ENCODE measurements around the gene TRIO. TPM values are rescaled to one million over a fixed set of nuclear protein-coding genes. Genes with fewer than 3 reads are reported as not detected.
A peak's percentile ranks its signal among the peaks of the same experiment; 100 is the strongest.

TRIO gene
- total RNA-seq, 1 donor from 2014 or later, result 170 TPM

DNA sequence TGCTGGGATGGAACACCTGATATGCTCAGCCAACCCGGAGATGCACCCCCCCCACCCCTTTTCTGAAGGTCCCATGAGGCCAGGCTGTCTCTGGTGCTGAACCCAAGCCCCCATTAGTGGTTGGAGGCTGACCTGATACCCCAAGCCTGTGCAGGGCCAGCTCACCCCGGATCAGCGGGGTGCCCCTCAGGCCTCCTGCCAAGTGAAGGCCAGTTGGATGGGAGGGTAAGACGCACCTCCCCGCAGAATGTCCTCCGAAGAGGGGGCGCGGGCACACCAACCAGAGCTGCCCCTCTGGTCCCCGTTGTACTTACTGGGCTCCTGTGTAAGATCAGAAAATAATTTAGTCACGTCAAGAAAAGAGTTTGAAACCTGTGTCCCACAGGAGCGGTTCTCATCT lies 361.7 kb downstream of the TRIO start:
- H3K4me3 ChIP-seq (ENCODE audit: low read depth, low read length), result no peak overlapping the region
- TF ChIP-seq CTCF (conservative IDR thresholded peaks at IDR 0.05; ENCODE audit: low read depth, low read length), result no peak
- no peak for DNase-seq (ENCODE audit: low read depth)

DNA sequence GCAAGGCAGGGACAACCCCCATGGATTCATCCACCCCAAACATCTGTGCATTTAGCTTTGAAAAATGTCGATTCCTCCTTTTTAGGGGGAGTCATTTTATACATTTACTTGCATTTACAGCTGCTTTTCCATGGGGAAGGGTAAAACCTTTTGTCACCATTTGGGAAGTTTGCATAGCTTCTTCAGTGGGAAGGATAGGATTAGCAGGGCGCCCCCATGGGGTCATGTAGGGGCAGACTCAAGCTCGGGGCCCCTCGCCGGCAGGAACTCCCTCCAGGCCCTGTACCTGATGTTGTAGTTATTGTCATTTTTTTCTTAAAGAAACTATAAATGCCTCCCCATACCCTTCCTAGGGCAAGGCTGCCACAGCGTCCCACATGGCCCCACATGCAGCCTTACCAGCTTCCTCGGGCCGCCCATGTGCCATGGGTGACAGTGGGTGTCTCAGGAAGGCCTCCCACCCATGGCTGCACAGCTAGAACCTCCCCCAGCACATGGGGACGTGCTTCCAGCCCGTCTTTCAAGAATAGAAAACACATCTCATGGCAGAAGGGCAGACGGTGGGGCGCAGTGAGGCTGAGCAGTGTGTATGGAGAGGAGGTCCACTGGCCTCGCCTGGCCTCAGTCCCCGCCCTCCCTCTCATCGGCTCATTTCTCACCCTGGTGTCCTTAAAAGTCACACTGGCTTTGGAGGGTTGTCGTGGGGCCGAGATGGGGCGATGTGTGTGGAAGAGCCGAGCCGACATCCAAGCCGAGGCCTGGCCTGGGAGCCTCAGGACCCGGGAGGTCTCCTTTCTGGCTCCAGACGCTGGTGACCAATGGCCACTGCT lies 362.4 kb downstream of the TRIO start:
- no peak for DNase-seq (ENCODE audit: low read depth)
- no peak overlapping the region for H3K4me3 ChIP-seq (ENCODE audit: low read depth, low read length)
- peak; percentile 30 for TF ChIP-seq CTCF (conservative IDR thresholded peaks at IDR 0.05; ENCODE audit: low read depth, low read length)

DNA sequence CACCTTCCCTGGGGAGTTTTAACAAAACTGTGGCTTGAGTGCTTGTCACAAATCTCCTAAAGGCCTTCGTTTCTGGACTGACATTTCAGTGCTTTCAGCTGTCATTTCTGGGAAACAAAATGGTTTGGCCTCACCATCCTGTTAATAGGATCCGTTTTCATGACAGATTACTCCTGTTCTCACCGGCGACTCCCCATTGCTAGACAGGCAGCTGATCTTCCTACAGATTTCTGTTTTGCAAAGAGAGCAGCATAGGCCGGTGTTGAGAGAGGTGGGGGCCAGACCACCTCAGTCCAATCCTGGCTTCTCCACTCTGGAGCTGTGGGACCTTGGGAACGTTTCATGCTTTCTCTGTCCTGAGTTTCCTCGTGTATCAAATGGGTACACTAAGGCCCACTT lies 363.0 kb downstream of the TRIO start:
- no peak overlapping the region for H3K4me3 ChIP-seq (ENCODE audit: low read depth, low read length)
- TF ChIP-seq CTCF (conservative IDR thresholded peaks at IDR 0.05; ENCODE audit: low read depth, low read length), result no peak
- no peak for DNase-seq (ENCODE audit: low read depth)

DNA sequence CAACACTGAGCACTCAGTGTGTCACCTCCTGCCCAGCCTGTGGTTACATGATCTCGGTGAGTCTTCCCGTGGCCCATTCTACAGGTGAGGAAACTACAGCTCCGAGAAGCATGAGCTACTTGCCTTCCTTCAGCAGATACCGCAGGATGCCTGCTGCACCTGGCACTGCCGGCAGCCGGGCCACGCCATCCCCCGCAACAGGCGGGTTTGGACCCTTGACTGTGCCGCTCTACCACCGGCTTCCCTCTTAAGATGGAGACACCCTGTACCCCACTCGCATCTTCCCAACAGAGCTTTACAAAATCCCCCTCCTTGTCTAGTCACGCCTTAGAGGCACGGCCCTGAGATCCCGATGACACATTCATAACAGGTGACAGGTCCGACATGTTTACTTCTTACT lies 363.5 kb downstream of the TRIO start:
- DNase-seq (ENCODE audit: low read depth), result no peak
- no peak for TF ChIP-seq CTCF (conservative IDR thresholded peaks at IDR 0.05; ENCODE audit: low read depth, low read length)
- no peak overlapping the region for H3K4me3 ChIP-seq (ENCODE audit: low read depth, low read length)

GRCh38 chr5:14507156-14507941 lies 364.2 kb downstream of the TRIO start:
- no peak for TF ChIP-seq CTCF (conservative IDR thresholded peaks at IDR 0.05; ENCODE audit: low read depth, low read length)
- H3K4me3 ChIP-seq (ENCODE audit: low read depth, low read length), result no peak overlapping the region

GRCh38 chr5:14508046-14508445 lies 364.9 kb downstream of the TRIO start:
- TF ChIP-seq CTCF (conservative IDR thresholded peaks at IDR 0.05; ENCODE audit: low read depth, low read length), result no peak
- no peak overlapping the region for H3K4me3 ChIP-seq (ENCODE audit: low read depth, low read length)
- DNase-seq (ENCODE audit: low read depth), result no peak

More at GRCh38 chr5:14507156-14507941, 364.2 kb downstream of the TRIO start:
- no peak for DNase-seq (ENCODE audit: low read depth)
